Measurements from ENCODE around the gene CLIC4. TPM values are rescaled to one million over a fixed set of nuclear protein-coding genes. Genes with fewer than 3 reads are reported as not detected.
"Not testable (repeated sequence)": the region's sequence is repeated elsewhere in the genome, so short reads cannot be mapped to it uniquely, and the experiment has no call there.

The CLIC4 gene
- total RNA-seq, 4 donors from 2014 or later, result 53.0 to 151 (median 95.3) TPM

GRCh38 chr1:24699628-24700027, 45.6 kb upstream of the CLIC4 start:
- Histone ChIP-seq H3K27me3 (no peaks in the 10 kb centered on the region), H3K36me3 (no peaks in the 10 kb centered on the region), H3K4me1 (no peaks in the 10 kb centered on the region), H3K27ac (no peak overlapping the region), H3K4me3 (replicated peaks in 1 of 3) (no peak overlapping the region), H3K9me3 (no peaks in the 10 kb centered on the region)
- WGBS, 2 donors, result 67 to 94% methylated on average over 4 to 5 of the region's 7 CpGs
- DNase-seq, result no peak
- intact Hi-C loops (cut with DNase I), result no loop called here
- TF ChIP-seq CTCF (IDR thresholded peaks at IDR 0.05) (no peak), POLR2A (IDR thresholded peaks at IDR 0.05) (no peak)

GRCh38 chr1:24702511-24703293, 42.5 kb upstream of the CLIC4 start:
- no peak overlapping the region for H3K4me3 ChIP-seq (replicated peaks in 1 of 3)
- H3K27me3 ChIP-seq, result no peaks in the 10 kb centered on the region
- 57 to 63% methylated on average over 4 to 8 of the region's 8 CpGs for WGBS, 2 donors
- H3K9me3 ChIP-seq, result no peaks in the 10 kb centered on the region
- H3K4me1 ChIP-seq, result peaks cover 7 to 11% of the 10 kb centered on the region in 2 donors
- DNase-seq, result peak; percentile 16 to 23
- no peak overlapping the region for H3K27ac ChIP-seq
- intact Hi-C loops (cut with DNase I), result no loop called here
- TF ChIP-seq CTCF (IDR thresholded peaks at IDR 0.05) (no peak), POLR2A (IDR thresholded peaks at IDR 0.05) (no peak)
- H3K36me3 ChIP-seq, result no peaks in the 10 kb centered on the region

GRCh38 chr1:24704411-24705259, 40.6 kb upstream of the CLIC4 start:
- intact Hi-C loops (cut with DNase I), result no loop called here
- 73 to 79% methylated on average over 14 to 16 of the region's 16 CpGs for WGBS, 2 donors
- peak overlapping the region in 1 of 3 donors; percentile 54 for H3K27ac ChIP-seq
- no peak for TF ChIP-seq POLR2A (IDR thresholded peaks at IDR 0.05)
- H3K9me3 ChIP-seq, result no peaks in the 10 kb centered on the region
- no peaks in the 10 kb centered on the region for H3K27me3 ChIP-seq
- peaks cover 7 to 11% of the 10 kb centered on the region in 2 donors for H3K4me1 ChIP-seq
- H3K4me3 ChIP-seq (replicated peaks in 1 of 3), result no peak overlapping the region
- H3K36me3 ChIP-seq, result no peaks in the 10 kb centered on the region
- DNase-seq, result no peak

GRCh38 chr1:24705260-24706073, 39.8 kb upstream of the CLIC4 start:
- Histone ChIP-seq H3K4me1 (peaks cover 7 to 11% of the 10 kb centered on the region in 2 donors), H3K4me3 (replicated peaks in 1 of 3) (no peak overlapping the region), H3K9me3 (no peaks in the 10 kb centered on the region), H3K27ac (peak overlapping the region in 2 of 3 donors; percentile 45 to 54), H3K27me3 (no peaks in the 10 kb centered on the region), H3K36me3 (no peaks in the 10 kb centered on the region)
- TF ChIP-seq POLR2A (IDR thresholded peaks at IDR 0.05) (peak in 1 of 2 donors; percentile 12), CTCF (IDR thresholded peaks at IDR 0.05) (no peak)
- peak; percentile 85 for DNase-seq
- intact Hi-C loops (cut with DNase I), result no loop called here
- 18 to 29% methylated on average over 17 to 18 of the region's 18 CpGs for WGBS, 2 donors

GRCh38 chr1:24706074-24706389, 39.2 kb upstream of the CLIC4 start:
- intact Hi-C loops (cut with DNase I); H3K4me3 ChIP-seq (replicated peaks in 1 of 3): not testable (repeated sequence)
- WGBS, 2 donors, result 94 to 95% methylated on average over 9 of the region's 9 CpGs

More at GRCh38 chr1:24706074-24706389, 39.2 kb upstream of the CLIC4 start:
- not testable (repeated sequence) for H3K9me3 ChIP-seq, H3K27me3 ChIP-seq, H3K36me3 ChIP-seq, DNase-seq
- Histone ChIP-seq H3K4me1 (peaks cover 7 to 11% of the 10 kb centered on the region in 2 donors), H3K27ac (peak overlapping the region in 2 of 3 donors; percentile 45 to 54)
